ENCODE results near the gene TATDN2. TPM values are rescaled to one million over a fixed set of nuclear protein-coding genes. Genes with fewer than 3 reads are reported as not detected.

Gene TATDN2
- total and polyA plus RNA-seq, 9 of the 15 experiments (the other 6 are each of a cell fraction or from before 2014, with no cell fraction given) = 5.2 to 44.7 (median 25.8) TPM

DNA sequence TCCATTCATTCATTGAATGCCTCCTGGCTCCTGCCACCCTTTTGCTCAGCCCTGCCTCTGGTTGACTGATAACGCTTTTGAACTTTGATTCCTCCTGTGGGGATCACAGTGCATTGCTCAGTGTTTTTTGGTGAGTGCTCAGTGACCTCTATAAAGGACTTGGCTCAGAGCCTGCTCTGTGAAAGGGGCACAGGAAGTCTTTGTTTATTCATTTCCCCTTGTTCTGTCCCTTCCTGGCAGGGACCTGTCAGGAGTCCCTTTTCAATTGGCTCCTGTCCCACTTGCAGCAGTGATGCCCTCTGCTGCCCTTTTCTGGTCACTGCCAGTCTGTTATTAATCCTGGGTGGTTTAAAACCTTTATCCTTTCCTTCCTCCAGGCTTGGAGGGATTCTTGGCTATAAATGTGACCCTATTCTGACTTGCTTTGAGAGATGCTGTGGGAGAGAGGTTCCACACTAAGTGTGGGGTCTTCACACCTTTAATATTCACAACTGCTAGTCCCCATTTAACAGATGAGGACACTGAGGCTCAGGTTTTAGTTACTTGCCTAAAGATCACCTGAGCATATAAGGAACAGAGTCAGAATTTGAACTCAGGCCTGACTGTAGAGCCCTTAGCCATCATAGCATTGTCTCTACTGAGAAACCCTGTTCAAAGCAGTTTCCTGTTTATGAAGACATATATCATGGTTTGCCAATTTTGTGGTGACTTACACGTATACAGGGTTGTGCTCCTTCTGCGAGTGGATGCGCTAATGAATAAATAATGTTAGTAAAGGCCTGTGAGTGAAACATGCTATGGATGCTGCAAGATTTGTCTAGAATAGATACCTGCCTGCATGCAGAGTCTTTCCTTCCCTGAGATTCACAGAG, 23.2 kb upstream of the TATDN2 start (continued):
- TF ChIP-seq TGIF2 (CRISPR knock-in tag; IDR thresholded peaks at IDR 0.05) = no peak
- no peak for TF ChIP-seq ILF3 (IDR thresholded peaks at IDR 0.05; ENCODE audit: borderline replicate concordance)
- TF ChIP-seq SMAD1 (IDR thresholded peaks at IDR 0.05; ENCODE audit: low read depth, low read length, partially characterized antibody) = no peak
- TF ChIP-seq SP1 (CRISPR knock-in tag; IDR thresholded peaks at IDR 0.05) = no peak
- peak in 1 of 2 experiments; percentile 34; a peak in 1 of 4 replicates for TF ChIP-seq ETV6 (IDR thresholded peaks at IDR 0.05; ENCODE audit: borderline replicate concordance in 1 of 2, low read depth in 2 of 2, low read length in 1 of 2)
- no peak for TF ChIP-seq ETV6 (CRISPR knock-in tag; IDR thresholded peaks at IDR 0.05; ENCODE audit: borderline replicate concordance)
- TF ChIP-seq, protein P1, sequence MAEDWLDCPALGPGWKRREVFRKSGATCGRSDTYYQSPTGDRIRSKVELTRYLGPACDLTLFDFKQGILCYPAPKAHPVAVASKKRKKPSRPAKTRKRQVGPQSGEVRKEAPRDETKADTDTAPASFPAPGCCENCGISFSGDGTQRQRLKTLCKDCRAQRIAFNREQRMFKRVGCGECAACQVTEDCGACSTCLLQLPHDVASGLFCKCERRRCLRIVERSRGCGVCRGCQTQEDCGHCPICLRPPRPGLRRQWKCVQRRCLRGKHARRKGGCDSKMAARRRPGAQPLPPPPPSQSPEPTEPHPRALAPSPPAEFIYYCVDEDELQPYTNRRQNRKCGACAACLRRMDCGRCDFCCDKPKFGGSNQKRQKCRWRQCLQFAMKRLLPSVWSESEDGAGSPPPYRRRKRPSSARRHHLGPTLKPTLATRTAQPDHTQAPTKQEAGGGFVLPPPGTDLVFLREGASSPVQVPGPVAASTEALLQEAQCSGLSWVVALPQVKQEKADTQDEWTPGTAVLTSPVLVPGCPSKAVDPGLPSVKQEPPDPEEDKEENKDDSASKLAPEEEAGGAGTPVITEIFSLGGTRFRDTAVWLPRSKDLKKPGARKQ (CRISPR knock-in tag; IDR thresholded peaks at IDR 0.05) = no peak
- TF ChIP-seq SMARCE1 (IDR thresholded peaks at IDR 0.05) = no peak
- 0 out of 2 replicates have a peak, but pooled peaks have one; percentile 40 for TF ChIP-seq MTA3 (IDR thresholded peaks at IDR 0.05; ENCODE audit: borderline replicate concordance)
- no peak for TF ChIP-seq GABPB2 (CRISPR knock-in tag; conservative IDR thresholded peaks at IDR 0.05)
- TF ChIP-seq MCM3 (IDR thresholded peaks at IDR 0.05) = no peak
- TF ChIP-seq, protein P2, sequence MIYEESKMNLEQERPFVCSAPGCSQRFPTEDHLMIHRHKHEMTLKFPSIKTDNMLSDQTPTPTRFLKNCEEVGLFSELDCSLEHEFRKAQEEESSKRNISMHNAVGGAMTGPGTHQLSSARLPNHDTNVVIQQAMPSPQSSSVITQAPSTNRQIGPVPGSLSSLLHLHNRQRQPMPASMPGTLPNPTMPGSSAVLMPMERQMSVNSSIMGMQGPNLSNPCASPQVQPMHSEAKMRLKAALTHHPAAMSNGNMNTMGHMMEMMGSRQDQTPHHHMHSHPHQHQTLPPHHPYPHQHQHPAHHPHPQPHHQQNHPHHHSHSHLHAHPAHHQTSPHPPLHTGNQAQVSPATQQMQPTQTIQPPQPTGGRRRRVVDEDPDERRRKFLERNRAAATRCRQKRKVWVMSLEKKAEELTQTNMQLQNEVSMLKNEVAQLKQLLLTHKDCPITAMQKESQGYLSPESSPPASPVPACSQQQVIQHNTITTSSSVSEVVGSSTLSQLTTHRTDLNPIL (CRISPR knock-in tag; IDR thresholded peaks at IDR 0.05) = no peak
- no peak for TF ChIP-seq FOXK1 (CRISPR knock-in tag; IDR thresholded peaks at IDR 0.05; ENCODE audit: borderline replicate concordance)
- TF ChIP-seq L3MBTL2 (IDR thresholded peaks at IDR 0.05) = no peak; the same call in 1 of the 2 replicates
- TF ChIP-seq, protein P3, sequence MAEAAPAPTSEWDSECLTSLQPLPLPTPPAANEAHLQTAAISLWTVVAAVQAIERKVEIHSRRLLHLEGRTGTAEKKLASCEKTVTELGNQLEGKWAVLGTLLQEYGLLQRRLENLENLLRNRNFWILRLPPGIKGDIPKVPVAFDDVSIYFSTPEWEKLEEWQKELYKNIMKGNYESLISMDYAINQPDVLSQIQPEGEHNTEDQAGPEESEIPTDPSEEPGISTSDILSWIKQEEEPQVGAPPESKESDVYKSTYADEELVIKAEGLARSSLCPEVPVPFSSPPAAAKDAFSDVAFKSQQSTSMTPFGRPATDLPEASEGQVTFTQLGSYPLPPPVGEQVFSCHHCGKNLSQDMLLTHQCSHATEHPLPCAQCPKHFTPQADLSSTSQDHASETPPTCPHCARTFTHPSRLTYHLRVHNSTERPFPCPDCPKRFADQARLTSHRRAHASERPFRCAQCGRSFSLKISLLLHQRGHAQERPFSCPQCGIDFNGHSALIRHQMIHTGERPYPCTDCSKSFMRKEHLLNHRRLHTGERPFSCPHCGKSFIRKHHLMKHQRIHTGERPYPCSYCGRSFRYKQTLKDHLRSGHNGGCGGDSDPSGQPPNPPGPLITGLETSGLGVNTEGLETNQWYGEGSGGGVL (CRISPR knock-in tag; IDR thresholded peaks at IDR 0.05) = no peak
- TF ChIP-seq ELF1 (tag; IDR thresholded peaks at IDR 0.05) = 0 out of 2 replicates have a peak, but pooled peaks have one; percentile 21
- TF ChIP-seq ZNF174 (CRISPR knock-in tag; IDR thresholded peaks at IDR 0.05) = no peak

Data from K562 (cell line).